Heart right ventricle (tissue), 16 donors: ENCODE measurements around the gene C2CD4C. TPM values are rescaled to one million over a fixed set of nuclear protein-coding genes. Genes with fewer than 3 reads are reported as not detected.

Experiments used
- ATAC-seq, 8 donors: fragments of 200-7000 bp; cut with Tn5 transposase; one replicate each; pipeline ENCODE4 v1.9.1; 2020; ENCODE audit warnings: mild to moderate bottlenecking in 8 of 8, moderate library complexity in 8 of 8, moderate number of reproducible peaks in 1 of 8
- DNase-seq, 2 donors: peaks; one replicate each; pipeline ENCODE4 v3.0.0-alpha.2; 2020
- H3K27ac ChIP-seq, 10 donors: fragments of 200-600 bp; sonication (generic) in 2 of 10; one replicate each; pipeline versions ENCODE4 v1.5.0 to v1.8.0; 2020 to 2022; ENCODE audit warnings: mild to moderate bottlenecking in 3 of 10
- H3K27me3 ChIP-seq, 7 donors: fragments of 200-600 bp; one replicate each; pipeline ENCODE4 v1.8.0; 2021 to 2022; ENCODE audit warnings: mild to moderate bottlenecking in 2 of 7
- H3K36me3 ChIP-seq, 9 donors: fragments of 200-600 bp; sonication (generic) in 1 of 9; one replicate each; pipeline versions ENCODE4 v1.5.0 to v1.8.0; 2020 to 2022; ENCODE audit warnings: mild to moderate bottlenecking in 2 of 9
- H3K4me1 ChIP-seq, 9 donors: fragments of 200-600 bp; sonication (generic) in 1 of 9; one replicate each; pipeline versions ENCODE4 v1.5.0 to v1.8.0; 2020 to 2022; ENCODE audit warnings: mild to moderate bottlenecking in 4 of 9
- H3K4me3 ChIP-seq, 10 donors: fragments of 200-600 bp; sonication (generic) in 2 of 10; one replicate each; pipeline versions ENCODE4 v1.5.0 to v1.8.0; 2020 to 2022; ENCODE audit warnings: mild to moderate bottlenecking in 7 of 10, moderate library complexity in 2 of 10
- H3K9me3 ChIP-seq, 11 donors: fragments of 200-600 bp in 10 of 11; sonication (generic) in 2 of 11; one replicate each; pipeline versions ENCODE4 v1.5.0 to v1.8.0; 2013 to 2022; ENCODE audit warnings: mild to moderate bottlenecking in 2 of 11, control low read depth in 1 of 11, moderate library complexity in 1 of 11
- WGBS, 2 donors: extraction: QIAGEN DNeasy Blood & Tissue Kit; methylation state at CpG; one replicate each; pipeline ENCODE4 v1.1.7; 2013; ENCODE audit warnings: inconsistent platforms in 1 of 2; 5-methylcytosine and 5-hydroxymethylcytosine counted together
- intact Hi-C, 10 donors: fragments of 100-400 bp; cut with DNase I; formaldehyde crosslinking; loops; one replicate each; pipeline versions ENCODE4 v1.11.1 to v1.14.2; 2022
- polyA plus RNA-seq, 2 donors: library from polyadenylated mRNA; stranded (reverse); fragments of 200-250 nt; gene quantifications; one replicate each; pipeline ENCODE4 v1.2.3, GENCODE V29; 2013
- total RNA-seq, 10 donors: library from RNA; stranded (reverse); fragmentation: NEBNext Ultra II Directional in 3 of 10; extraction: Animal tissue kit (Norgen Biotek cat#: 25700) in 3 of 10; gene quantifications; one replicate each; pipeline versions ENCODE4 v1.2.1 to v1.2.4, GENCODE V29; 2021 to 2023
- TF ChIP-seq, protein P1 (sequence below), 9 donors: fragments of 200-600 bp; sonication (generic) in 2 of 9; IDR thresholded peaks; one replicate each; pipeline versions ENCODE4 v1.5.0 to v1.8.0; 2021 to 2022; ENCODE audit warnings: antibody characterized with exemption in 9 of 9, mild to moderate bottlenecking in 5 of 9, moderate library complexity in 1 of 9
- donor health status: Arrhythmogenic right ventricular cardiomyopathy.
- donor health status: ischemic (EF 13 %, LVEDD 7.1; RV severe dilation, severe dysfunction).
- donor health status: healthy with polysubstance abuse.
- donor health status: DM: no; HTN: yes; CAD: no.
- donor health status: DM: no; HTN: no; CAD: no.
- donor health status: ischemic (EF 25% LVEDD 6.9; RV normal size, moderate dysfunction).
- donor health status: ischemic (EF 25% LVEDD 5.7; RV mildly dilated, moderate dysfunction).
- donor health status: healthy.
- donor health status: DM: yes; HTN: yes; CAD: no.
- donor health status: Ischemic cardiomyopathy.
- donor health status: ischemic (EF 35%, LVEDD 5.7; RV mildly dilated, moderate dysfunction).
- donor health status: nonischemic (EF 11% LVEDD 7.7; RV severe dilation, severe dysfunction).
- donor health status: DM: yes; HTN: yes; CAD: no.
- donor health status: PGD.
- donor health status: ischemic (EF 29% LVEDD 5.4; RV normal size, mild dysfunction).
- donor health status: nonischemic (EF 23%, LVEDD 6.1; RV moderate dilation, normal function).

C2CD4C gene
- total and polyA plus RNA-seq, 12 donors, result 0.26 to 2.2 (median 0.79) TPM

DNA sequence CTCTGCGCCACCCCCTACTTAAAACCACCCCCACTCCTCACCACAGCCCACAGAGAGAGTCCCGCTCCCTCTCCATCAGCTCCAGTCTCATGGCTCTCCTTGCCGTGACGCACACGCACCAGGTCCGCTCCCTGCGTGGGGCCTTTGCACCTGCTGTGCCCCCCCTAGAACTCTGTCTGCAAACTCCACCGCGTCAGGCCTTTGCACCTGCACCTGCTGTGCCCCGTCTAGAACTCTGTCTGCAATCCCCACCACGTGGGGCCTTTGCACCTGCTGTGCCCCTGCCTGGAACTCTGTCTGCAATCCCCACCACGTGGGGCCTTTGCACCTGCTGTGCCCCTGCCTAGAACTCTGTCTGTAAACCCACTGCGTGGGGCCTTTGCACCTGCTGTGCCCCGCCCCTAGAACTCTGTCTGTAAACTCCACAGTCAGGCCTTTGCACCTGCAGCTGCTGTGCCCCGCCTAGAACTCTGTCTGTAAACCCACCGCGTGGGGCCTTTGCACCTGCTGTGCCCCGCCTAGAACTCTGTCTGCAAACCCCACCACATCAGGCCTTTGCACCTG, 47.7 kb upstream of the C2CD4C start:
- H3K4me1 ChIP-seq, result peaks cover 0 to 14% (median 11%) of the 10 kb centered on the region in 9 donors
- ATAC-seq, result no peak
- H3K9me3 ChIP-seq, result no peaks in the 10 kb centered on the region
- TF ChIP-seq, protein P1, sequence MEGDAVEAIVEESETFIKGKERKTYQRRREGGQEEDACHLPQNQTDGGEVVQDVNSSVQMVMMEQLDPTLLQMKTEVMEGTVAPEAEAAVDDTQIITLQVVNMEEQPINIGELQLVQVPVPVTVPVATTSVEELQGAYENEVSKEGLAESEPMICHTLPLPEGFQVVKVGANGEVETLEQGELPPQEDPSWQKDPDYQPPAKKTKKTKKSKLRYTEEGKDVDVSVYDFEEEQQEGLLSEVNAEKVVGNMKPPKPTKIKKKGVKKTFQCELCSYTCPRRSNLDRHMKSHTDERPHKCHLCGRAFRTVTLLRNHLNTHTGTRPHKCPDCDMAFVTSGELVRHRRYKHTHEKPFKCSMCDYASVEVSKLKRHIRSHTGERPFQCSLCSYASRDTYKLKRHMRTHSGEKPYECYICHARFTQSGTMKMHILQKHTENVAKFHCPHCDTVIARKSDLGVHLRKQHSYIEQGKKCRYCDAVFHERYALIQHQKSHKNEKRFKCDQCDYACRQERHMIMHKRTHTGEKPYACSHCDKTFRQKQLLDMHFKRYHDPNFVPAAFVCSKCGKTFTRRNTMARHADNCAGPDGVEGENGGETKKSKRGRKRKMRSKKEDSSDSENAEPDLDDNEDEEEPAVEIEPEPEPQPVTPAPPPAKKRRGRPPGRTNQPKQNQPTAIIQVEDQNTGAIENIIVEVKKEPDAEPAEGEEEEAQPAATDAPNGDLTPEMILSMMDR (IDR thresholded peaks at IDR 0.05), result no peak
- intact Hi-C loops, result no loop called here
- H3K27me3 ChIP-seq, result peaks cover 0 to 17% (median 0%) of the 10 kb centered on the region in 7 donors
- DNase-seq, result no peak
- no peak overlapping the region for H3K4me3 ChIP-seq
- peaks cover 0 to 11% (median 0%) of the 10 kb centered on the region in 9 donors for H3K36me3 ChIP-seq
- H3K27ac ChIP-seq, result no peak overlapping the region
- WGBS, 2 donors, result 91% methylated on average over 18 of the region's 18 CpGs

- Histone ChIP-seq H3K36me3 (peaks cover 0 to 11% (median 0%) of the 10 kb centered on the region in 9 donors), H3K27ac (no peak overlapping the region), H3K4me3 (no peak overlapping the region), H3K4me1 (peaks cover 0 to 7% (median 5%) of the 10 kb centered on the region in 9 donors), H3K27me3 (peaks cover 0 to 11% (median 0%) of the 10 kb centered on the region in 7 donors), H3K9me3 (peaks cover 0 to 3% (median 0%) of the 10 kb centered on the region in 11 donors)
- DNase-seq (no peak), ATAC-seq (no peak)
- WGBS, 2 donors, result 91 to 92% methylated on average over 31 of the region's 31 CpGs
- TF ChIP-seq, protein P1 (IDR thresholded peaks at IDR 0.05), result no peak
- intact Hi-C loops, result no loop called here
Observed at GRCh38 chr19:455851-456546, 47.1 kb upstream of the C2CD4C start.

- TF ChIP-seq, protein P1 (IDR thresholded peaks at IDR 0.05), result no peak
- 95 to 97% methylated on average over 39 of the region's 39 CpGs for WGBS, 2 donors
- peaks cover 0 to 7% (median 0%) of the 10 kb centered on the region in 7 donors for H3K27me3 ChIP-seq
- H3K4me1 ChIP-seq, result peaks cover 0 to 7% (median 4%) of the 10 kb centered on the region in 9 donors
- no peak overlapping the region for H3K4me3 ChIP-seq
- no peak for ATAC-seq
- H3K27ac ChIP-seq, result no peak overlapping the region
- peaks cover 0 to 11% (median 0%) of the 10 kb centered on the region in 9 donors for H3K36me3 ChIP-seq
- DNase-seq, result no peak
- intact Hi-C loops, result no loop called here
- H3K9me3 ChIP-seq, result peaks cover 0 to 8% (median 0%) of the 10 kb centered on the region in 11 donors
Observed at GRCh38 chr19:455031-455705, 46.2 kb upstream of the C2CD4C start.

GRCh38 chr19:453606-454005, 44.7 kb upstream of the C2CD4C start:
- ATAC-seq (no peak), DNase-seq (no peak)
- TF ChIP-seq, protein P1 (IDR thresholded peaks at IDR 0.05), result no peak
- H3K9me3 ChIP-seq, result peaks cover 0 to 8% (median 0%) of the 10 kb centered on the region in 11 donors
- H3K27me3 ChIP-seq, result no peaks in the 10 kb centered on the region
- WGBS, 2 donors, result 91 to 96% methylated on average over 22 of the region's 22 CpGs
- intact Hi-C loops, result no loop called here
- H3K4me1 ChIP-seq, result peaks cover 0 to 1% (median 0%) of the 10 kb centered on the region in 9 donors
- H3K27ac ChIP-seq, result no peak overlapping the region
- no peak overlapping the region for H3K4me3 ChIP-seq
- H3K36me3 ChIP-seq, result peaks cover 0 to 11% (median 0%) of the 10 kb centered on the region in 9 donors
